Measurements from ENCODE around the gene CTRB1. TPM values are rescaled to one million over a fixed set of nuclear protein-coding genes. Genes with fewer than 3 reads are reported as not detected.

CTRB1 gene
- total and polyA plus RNA-seq, 2 of the 13 experiments (the other 11 are each of a cell fraction or from before 2014, with no cell fraction given) = not detected

- TF ChIP-seq ZNF274 (CRISPR knock-in tag; IDR thresholded peaks at IDR 0.05) (0 out of 2 replicates have a peak, but pooled peaks have one; percentile 68), ISX (CRISPR knock-in tag; conservative IDR thresholded peaks at IDR 0.05) (no peak), ZNF205 (CRISPR knock-in tag; IDR thresholded peaks at IDR 0.05) (no peak), ZNF44 (CRISPR knock-in tag; IDR thresholded peaks at IDR 0.05) (0 out of 2 replicates have a peak, but pooled peaks have one; percentile 47), FOSL2 (CRISPR knock-in tag; IDR thresholded peaks at IDR 0.05) (peak; percentile 83), ZNF784 (CRISPR knock-in tag; IDR thresholded peaks at IDR 0.05; ENCODE audit: borderline replicate concordance) (0 out of 2 replicates have a peak, but pooled peaks have one; percentile 28), NRL (CRISPR knock-in tag; IDR thresholded peaks at IDR 0.05; ENCODE audit: borderline replicate concordance) (peak; percentile 53; the same call in 1 of the 2 replicates)
- in situ Hi-C loops (cut with HindIII; ENCODE audit: extremely low pct_ligation_motif_present, low pct_unique_long_range_greater_than_20kb) = no loop called here
- H3K4me2 ChIP-seq (ENCODE audit: low read depth, low read length) = peak overlapping the region; percentile 6; the same call in 1 of the 2 replicates
- H3K4me1 ChIP-seq (ENCODE audit: insufficient read depth, low read length) = peaks cover 49% of the 10 kb centered on the region
- H3K9me3 ChIP-seq (ENCODE audit: low read length) = no peaks in the 10 kb centered on the region
- DNase-seq (ENCODE audit: low spot score) (no peak), ATAC-seq (peak; percentile 7; the same call in 2 of the 3 replicates), FAIRE-seq (no peak)
- H3K4me3 ChIP-seq (replicated peaks in 1 of 3; ENCODE audit: insufficient read depth in 1 of 3, low read depth in 2 of 3, low read length in 3 of 3) = no peak overlapping the region
- H2AFZ ChIP-seq (ENCODE audit: low read length) = no peak overlapping the region
- CTCF ChIA-PET (ENCODE audit: low intra/inter-chr PET ratio, low total read pairs) = no interaction called here
- no TSS peak for BruUV-seq (replicated peaks)
- no peak overlapping the region for H3K27ac ChIP-seq (ENCODE audit: extremely low read length, insufficient read depth, low read length)
- POLR2A ChIA-PET = interaction anchor here (1.3 to 4.5 kb wide), 4 partner anchors 11 to 37 kb away, joined by 3 to 41 read pairs (median 12); no protein-coding TSS in a partner anchor
- H3K27me3 ChIP-seq (ENCODE audit: control insufficient read depth in 1 of 2, insufficient read depth in 2 of 2, low read length in 2 of 2) = no peaks in the 10 kb centered on the region
- no peaks in the 10 kb centered on the region for H3K79me2 ChIP-seq (ENCODE audit: insufficient read depth, low read length)
- no peaks in the 10 kb centered on the region for H4K20me1 ChIP-seq (ENCODE audit: insufficient read depth, low read length)
- no peak overlapping the region for H3K9ac ChIP-seq (ENCODE audit: insufficient read depth, low read depth, low read length)
- intact Hi-C loops (cut with micrococcal nuclease; ENCODE audit: unreplicated experiment) = no loop called here
- H3K36me3 ChIP-seq (replicated peaks in 1 of 2; ENCODE audit: control insufficient read depth in 1 of 2, insufficient read depth in 2 of 2, low read length in 2 of 2) = no peaks in the 10 kb centered on the region
- 69% methylated on average over 22 of the region's 23 CpGs for WGBS (ENCODE audit: low lambda C conversion rate)
Observed at GRCh38 chr16:75273054-75273925, 54.5 kb downstream of the CTRB1 start.

Other genes starting within 250 kb of the CTRB1 start
- 59.6 and 65.2 TPM in 2 replicates for gene WDR59, start 233.9 kb upstream of the CTRB1 start, total RNA-seq (2016; rRNA removed; fragmentation: Illumina TruSeq; extraction: Trizol)
- 305 and 306 TPM in 2 replicates for gene WDR59, start 233.9 kb upstream of the CTRB1 start, polyA plus RNA-seq (2011; rRNA removed)
- gene ZNRF1, start 220.0 kb upstream of the CTRB1 start, total RNA-seq (2016; rRNA removed; fragmentation: Illumina TruSeq; extraction: Trizol) = 32.3 and 43.9 TPM in 2 replicates
- 57.8 and 58.7 TPM in 2 replicates for gene ZNRF1, start 220.0 kb upstream of the CTRB1 start, polyA plus RNA-seq (2011; rRNA removed)
- gene LDHD, start 102.2 kb upstream of the CTRB1 start, total RNA-seq (2016; rRNA removed; fragmentation: Illumina TruSeq; extraction: Trizol) = 9.1 and 9.3 TPM in 2 replicates
- gene LDHD, start 102.2 kb upstream of the CTRB1 start, polyA plus RNA-seq (2011; rRNA removed) = 9.8 and 12.1 TPM in 2 replicates
- gene ZFP1, start 70.5 kb upstream of the CTRB1 start, total RNA-seq (2016; rRNA removed; fragmentation: Illumina TruSeq; extraction: Trizol) = 14.0 and 18.8 TPM in 2 replicates
- gene ZFP1, start 70.5 kb upstream of the CTRB1 start, polyA plus RNA-seq (2011; rRNA removed) = 6.6 and 8.3 TPM in 2 replicates
- not detected in 2 replicates for gene CTRB2, start 11.8 kb upstream of the CTRB1 start, total RNA-seq (2016; rRNA removed; fragmentation: Illumina TruSeq; extraction: Trizol)
- 0.13 and 0.39 TPM in 2 replicates for gene CTRB2, start 11.8 kb upstream of the CTRB1 start, polyA plus RNA-seq (2011; rRNA removed)
- gene BCAR1, start 32.6 kb downstream of the CTRB1 start, total RNA-seq (2016; rRNA removed; fragmentation: Illumina TruSeq; extraction: Trizol) = 35.9 and 48.1 TPM in 2 replicates
- gene BCAR1, start 32.6 kb downstream of the CTRB1 start, polyA plus RNA-seq (2011; rRNA removed) = 51.7 and 57.8 TPM in 2 replicates
- 153 and 198 TPM in 2 replicates for gene CFDP1, start 214.5 kb downstream of the CTRB1 start, total RNA-seq (2016; rRNA removed; fragmentation: Illumina TruSeq; extraction: Trizol)
- 59.8 and 78.6 TPM in 2 replicates for gene CFDP1, start 214.5 kb downstream of the CTRB1 start, polyA plus RNA-seq (2011; rRNA removed)
- 39.7 and 44.7 TPM in 2 replicates for gene TMEM170A, start 245.7 kb downstream of the CTRB1 start, total RNA-seq (2016; rRNA removed; fragmentation: Illumina TruSeq; extraction: Trizol)
- gene TMEM170A, start 245.7 kb downstream of the CTRB1 start, polyA plus RNA-seq (2011; rRNA removed) = 30.0 and 35.7 TPM in 2 replicates